ENCODE measurements around the gene TJAP1.
"Not testable (repeated sequence)": the region's sequence is repeated elsewhere in the genome, so short reads cannot be mapped to it uniquely, and the experiment has no call there.

Gene TJAP1

DNA sequence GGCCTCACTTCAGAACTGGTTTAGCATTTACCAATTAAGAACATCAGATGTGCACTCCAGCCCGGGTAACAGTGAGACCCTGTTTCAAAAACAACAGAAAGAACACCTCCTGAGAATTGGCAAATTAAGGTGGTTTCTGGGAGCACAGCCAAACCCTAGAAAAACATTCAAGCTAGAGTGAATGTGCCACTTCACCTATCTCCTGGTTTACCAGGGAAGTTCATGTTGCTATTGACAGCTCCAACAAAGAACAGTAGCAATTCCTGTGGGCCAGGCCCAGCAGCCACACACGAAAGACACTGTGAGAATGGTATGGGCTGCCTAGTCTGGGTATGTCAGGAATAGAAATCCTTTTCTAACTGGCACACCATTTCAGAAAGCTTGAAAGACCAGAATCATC is 44.5 kb downstream of the TJAP1 start:
- Histone ChIP-seq H3K9me3 (ENCODE audit: control insufficient read depth, low read length) (no peaks in the 10 kb centered on the region), H3K27ac (ENCODE audit: insufficient read depth, low read depth, low read length, poor library complexity, severe bottlenecking) (no peak overlapping the region), H3K27me3 (ENCODE audit: control insufficient read depth, insufficient read depth, low read length, poor library complexity, severe bottlenecking) (no peaks in the 10 kb centered on the region), H3K4me3 (ENCODE audit: insufficient read depth, low read depth, low read length) (no peak overlapping the region), H3K4me1 (ENCODE audit: control insufficient read depth, insufficient read depth, low read length) (no peaks in the 10 kb centered on the region), H3K36me3 (ENCODE audit: control insufficient read depth, insufficient read depth, low read length) (peaks cover 67% of the 10 kb centered on the region)
- 90 to 94% methylated on average over 2 of the region's 2 CpGs for WGBS, 2 experiments

GRCh38 chr6:43522547-43523261 is 45.3 kb downstream of the TJAP1 start:
- H3K27me3 ChIP-seq (ENCODE audit: control insufficient read depth, insufficient read depth, low read length, poor library complexity, severe bottlenecking), result no peaks in the 10 kb centered on the region
- H3K9me3 ChIP-seq (ENCODE audit: control insufficient read depth, low read length), result no peaks in the 10 kb centered on the region
- no peak overlapping the region for H3K27ac ChIP-seq (ENCODE audit: insufficient read depth, low read depth, low read length, poor library complexity, severe bottlenecking)
- no peak overlapping the region for H3K4me3 ChIP-seq (ENCODE audit: insufficient read depth, low read depth, low read length)
- peaks cover 71% of the 10 kb centered on the region for H3K36me3 ChIP-seq (ENCODE audit: control insufficient read depth, insufficient read depth, low read length)
- H3K4me1 ChIP-seq (ENCODE audit: control insufficient read depth, insufficient read depth, low read length), result no peaks in the 10 kb centered on the region
- WGBS, 2 experiments, result 95% methylated on average over 8 of the region's 8 CpGs

- WGBS, 2 experiments, result 97 to 98% methylated on average over 3 of the region's 3 CpGs
- no peaks in the 10 kb centered on the region for H3K9me3 ChIP-seq (ENCODE audit: control insufficient read depth, low read length)
- peaks cover 75% of the 10 kb centered on the region for H3K36me3 ChIP-seq (ENCODE audit: control insufficient read depth, insufficient read depth, low read length)
- no peaks in the 10 kb centered on the region for H3K4me1 ChIP-seq (ENCODE audit: control insufficient read depth, insufficient read depth, low read length)
- no peak overlapping the region for H3K4me3 ChIP-seq (ENCODE audit: insufficient read depth, low read depth, low read length)
- H3K27me3 ChIP-seq (ENCODE audit: control insufficient read depth, insufficient read depth, low read length, poor library complexity, severe bottlenecking), result no peaks in the 10 kb centered on the region
- H3K27ac ChIP-seq (ENCODE audit: insufficient read depth, low read depth, low read length, poor library complexity, severe bottlenecking), result no peak overlapping the region
Observed at GRCh38 chr6:43523284-43523683, 45.9 kb downstream of the TJAP1 start.

DNA sequence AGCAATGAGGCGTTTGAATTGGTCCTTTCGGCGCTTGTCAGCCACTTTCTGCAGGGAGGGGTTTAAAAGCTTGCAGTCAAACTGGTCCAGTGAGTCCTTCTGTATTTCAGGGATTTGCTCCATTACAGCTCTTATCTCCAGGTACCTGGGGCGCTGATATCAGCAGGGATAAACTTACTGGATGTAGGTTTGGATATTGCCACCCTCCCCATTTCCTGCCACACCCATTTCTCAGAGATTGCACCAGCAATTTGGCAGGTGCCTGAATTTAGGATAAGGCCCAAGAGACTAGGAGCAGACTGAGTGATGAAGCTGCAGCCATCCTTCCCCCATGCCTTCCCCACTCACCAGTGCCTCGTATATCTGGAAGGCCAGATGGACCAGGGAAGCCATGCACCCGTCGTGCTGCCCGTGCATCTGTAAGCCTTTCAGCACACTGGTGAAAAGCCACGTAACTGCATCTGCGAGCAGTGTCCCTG is 47.2 kb downstream of the TJAP1 start:
- peaks cover 81% of the 10 kb centered on the region for H3K36me3 ChIP-seq (ENCODE audit: control insufficient read depth, insufficient read depth, low read length)

GRCh38 chr6:43532201-43532600 is 54.8 kb downstream of the TJAP1 start:
- H3K27ac ChIP-seq (ENCODE audit: insufficient read depth, low read depth, low read length, poor library complexity, severe bottlenecking), result no peak overlapping the region
- no peaks in the 10 kb centered on the region for H3K9me3 ChIP-seq (ENCODE audit: control insufficient read depth, low read length)
- 86 to 91% methylated on average over 1 of the region's 1 CpG for WGBS, 2 experiments
- no peaks in the 10 kb centered on the region for H3K27me3 ChIP-seq (ENCODE audit: control insufficient read depth, insufficient read depth, low read length, poor library complexity, severe bottlenecking)
- peaks cover 40% of the 10 kb centered on the region for H3K36me3 ChIP-seq (ENCODE audit: control insufficient read depth, insufficient read depth, low read length)
- H3K4me1 ChIP-seq (ENCODE audit: control insufficient read depth, insufficient read depth, low read length), result no peaks in the 10 kb centered on the region
- no peak overlapping the region for H3K4me3 ChIP-seq (ENCODE audit: insufficient read depth, low read depth, low read length)

More for the DNA sequence above, 47.2 kb downstream of the TJAP1 start:
- Histone ChIP-seq H3K27me3 (ENCODE audit: control insufficient read depth, insufficient read depth, low read length, poor library complexity, severe bottlenecking) (no peaks in the 10 kb centered on the region), H3K4me3 (ENCODE audit: insufficient read depth, low read depth, low read length) (no peak overlapping the region), H3K9me3 (ENCODE audit: control insufficient read depth, low read length) (no peaks in the 10 kb centered on the region), H3K27ac (ENCODE audit: insufficient read depth, low read depth, low read length, poor library complexity, severe bottlenecking) (no peak overlapping the region), H3K4me1 (ENCODE audit: control insufficient read depth, insufficient read depth, low read length) (no peaks in the 10 kb centered on the region)
- WGBS, 2 experiments, result 94 to 97% methylated on average over 10 of the region's 10 CpGs

DNA sequence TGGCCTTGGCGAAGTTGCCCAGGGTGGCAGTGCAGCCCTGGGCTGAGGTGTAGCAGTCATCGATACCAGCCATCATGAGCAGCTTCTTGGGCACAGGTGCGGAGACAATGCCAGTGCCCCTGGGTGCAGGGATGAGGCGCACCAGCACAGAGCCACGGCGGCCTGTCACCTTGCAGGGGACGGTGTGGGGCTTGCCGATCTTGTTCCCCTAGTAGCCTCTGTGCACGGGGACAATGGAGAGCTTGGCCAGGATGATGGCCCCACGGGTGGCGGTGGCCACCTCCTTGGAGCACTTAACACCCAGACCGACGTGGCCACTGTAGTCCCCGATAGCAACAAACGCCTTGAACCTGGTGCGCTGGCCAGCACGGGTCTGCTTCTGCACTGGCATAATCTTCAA is 61.6 kb downstream of the TJAP1 start:
- not testable (repeated sequence) for H3K27me3 ChIP-seq (ENCODE audit: control insufficient read depth, insufficient read depth, low read length, poor library complexity, severe bottlenecking); H3K4me1 ChIP-seq (ENCODE audit: control insufficient read depth, insufficient read depth, low read length); H3K27ac ChIP-seq (ENCODE audit: insufficient read depth, low read depth, low read length, poor library complexity, severe bottlenecking); H3K9me3 ChIP-seq (ENCODE audit: control insufficient read depth, low read length); H3K4me3 ChIP-seq (ENCODE audit: insufficient read depth, low read depth, low read length)
- whole genome bisulfite sequencing, 2 experiments, result 95 to 98% methylated on average over 15 of the region's 17 CpGs
- peaks cover 22% of the 10 kb centered on the region for H3K36me3 ChIP-seq (ENCODE audit: control insufficient read depth, insufficient read depth, low read length)

DNA sequence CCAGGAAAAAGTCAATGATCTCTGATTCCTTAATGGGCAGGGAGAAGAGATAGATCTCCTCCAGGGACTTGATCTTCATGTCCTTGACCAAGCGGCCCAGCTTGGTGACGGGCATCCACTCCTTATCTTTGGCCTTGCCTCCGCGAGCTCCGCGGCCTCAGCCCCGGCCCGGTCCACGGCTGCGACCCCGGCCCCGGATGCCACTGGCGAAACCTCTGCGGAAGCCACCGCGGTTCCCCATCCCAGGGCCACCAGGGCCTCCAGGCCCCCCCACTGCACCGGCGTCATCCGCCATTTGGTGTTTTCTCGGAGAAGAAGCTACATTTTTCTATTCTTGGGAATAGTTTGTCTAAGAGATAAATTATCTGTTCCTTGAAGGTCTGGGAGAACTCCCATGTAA is 62.0 kb downstream of the TJAP1 start:
- not testable (repeated sequence) for H3K27me3 ChIP-seq (ENCODE audit: control insufficient read depth, insufficient read depth, low read length, poor library complexity, severe bottlenecking); H3K27ac ChIP-seq (ENCODE audit: insufficient read depth, low read depth, low read length, poor library complexity, severe bottlenecking); H3K4me1 ChIP-seq (ENCODE audit: control insufficient read depth, insufficient read depth, low read length); H3K4me3 ChIP-seq (ENCODE audit: insufficient read depth, low read depth, low read length); H3K9me3 ChIP-seq (ENCODE audit: control insufficient read depth, low read length)
- WGBS, 2 experiments, result 97% methylated on average over 20 of the region's 20 CpGs
- H3K36me3 ChIP-seq (ENCODE audit: control insufficient read depth, insufficient read depth, low read length), result peaks cover 22% of the 10 kb centered on the region

- Histone ChIP-seq H3K27ac (ENCODE audit: insufficient read depth, low read depth, low read length, poor library complexity, severe bottlenecking) (no peak overlapping the region), H3K4me3 (ENCODE audit: insufficient read depth, low read depth, low read length) (no peak overlapping the region), H3K9me3 (ENCODE audit: control insufficient read depth, low read length) (no peaks in the 10 kb centered on the region), H3K36me3 (ENCODE audit: control insufficient read depth, insufficient read depth, low read length) (peaks cover 27% of the 10 kb centered on the region), H3K4me1 (ENCODE audit: control insufficient read depth, insufficient read depth, low read length) (no peaks in the 10 kb centered on the region), H3K27me3 (ENCODE audit: control insufficient read depth, insufficient read depth, low read length, poor library complexity, severe bottlenecking) (no peaks in the 10 kb centered on the region)
- 91 to 93% methylated on average over 5 of the region's 5 CpGs for WGBS, 2 experiments
Observed at GRCh38 chr6:43540507-43540906, 63.1 kb downstream of the TJAP1 start.

DNA sequence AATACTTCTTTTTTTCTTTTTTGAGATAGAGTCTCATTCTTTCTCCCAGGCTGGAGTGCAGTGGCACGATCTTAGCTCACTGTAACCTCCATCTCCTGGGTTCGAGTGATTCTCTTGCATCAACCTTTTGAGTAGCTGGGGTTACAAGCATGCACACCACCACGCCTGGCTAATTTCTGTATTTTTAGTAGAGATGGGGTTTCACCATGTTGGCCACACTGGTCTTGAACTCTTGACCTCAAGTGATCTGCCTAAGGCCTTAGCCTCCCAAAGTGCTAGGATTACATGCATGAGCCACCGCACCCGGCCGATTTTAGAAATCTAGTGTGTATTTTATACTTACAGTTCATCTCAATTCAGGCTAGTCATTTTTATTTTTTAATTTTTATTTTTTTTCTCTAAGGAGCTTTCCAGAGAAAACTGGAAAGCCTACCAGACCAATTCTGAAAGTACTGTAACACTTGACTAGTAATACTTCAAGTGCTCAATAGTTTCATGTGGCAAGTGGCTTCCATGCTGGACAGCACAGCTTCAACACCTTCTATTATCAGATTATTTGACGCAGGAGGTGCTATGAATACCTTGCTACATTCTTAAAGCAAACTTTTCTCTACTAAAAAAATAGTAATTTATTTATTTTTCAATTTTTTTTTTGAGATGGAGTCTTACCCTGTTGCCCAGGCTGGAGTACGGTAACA is 64.6 kb downstream of the TJAP1 start:
- Histone ChIP-seq H3K4me3 (ENCODE audit: insufficient read depth, low read depth, low read length) (no peak overlapping the region), H3K27me3 (ENCODE audit: control insufficient read depth, insufficient read depth, low read length, poor library complexity, severe bottlenecking) (no peaks in the 10 kb centered on the region), H3K9me3 (ENCODE audit: control insufficient read depth, low read length) (no peaks in the 10 kb centered on the region), H3K36me3 (ENCODE audit: control insufficient read depth, insufficient read depth, low read length) (peaks cover 33% of the 10 kb centered on the region), H3K27ac (ENCODE audit: insufficient read depth, low read depth, low read length, poor library complexity, severe bottlenecking) (no peak overlapping the region), H3K4me1 (ENCODE audit: control insufficient read depth, insufficient read depth, low read length) (no peaks in the 10 kb centered on the region)
- WGBS, 2 experiments, result 89 to 94% methylated on average over 8 of the region's 8 CpGs

DNA sequence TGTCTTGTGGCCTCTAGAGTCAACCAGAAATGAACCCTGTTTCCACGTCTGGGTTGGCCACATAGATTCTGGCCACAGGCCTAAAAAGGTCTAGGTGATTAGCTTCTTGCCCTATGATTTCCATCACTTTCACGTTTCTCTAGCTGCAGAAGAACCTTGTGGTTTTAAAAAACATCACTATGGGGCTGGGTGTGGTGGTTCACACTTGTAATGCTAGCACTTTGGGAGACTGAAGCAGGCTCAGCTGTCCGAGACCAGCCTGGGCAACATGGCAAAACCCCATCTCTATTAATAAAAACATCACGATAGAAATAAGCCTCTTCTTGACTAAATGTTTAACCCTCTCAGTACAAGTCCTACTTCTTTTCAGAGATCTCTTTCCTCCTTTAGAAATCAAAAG is 67.1 kb downstream of the TJAP1 start:
- WGBS, 2 experiments, result 91 to 93% methylated on average over 4 of the region's 4 CpGs
- H3K4me1 ChIP-seq (ENCODE audit: control insufficient read depth, insufficient read depth, low read length), result no peaks in the 10 kb centered on the region
- no peak overlapping the region for H3K4me3 ChIP-seq (ENCODE audit: insufficient read depth, low read depth, low read length)
- no peaks in the 10 kb centered on the region for H3K27me3 ChIP-seq (ENCODE audit: control insufficient read depth, insufficient read depth, low read length, poor library complexity, severe bottlenecking)
- no peak overlapping the region for H3K27ac ChIP-seq (ENCODE audit: insufficient read depth, low read depth, low read length, poor library complexity, severe bottlenecking)
- H3K36me3 ChIP-seq (ENCODE audit: control insufficient read depth, insufficient read depth, low read length), result peaks cover 43% of the 10 kb centered on the region
- no peaks in the 10 kb centered on the region for H3K9me3 ChIP-seq (ENCODE audit: control insufficient read depth, low read length)
